ENCODE results near the gene LHPP. TPM values are rescaled to one million over a fixed set of nuclear protein-coding genes. Genes with fewer than 3 reads are reported as not detected.
"Not testable (repeated sequence)": the region's sequence is repeated elsewhere in the genome, so short reads cannot be mapped to it uniquely, and the experiment has no call there.

Gene LHPP
- total RNA-seq: 19.9 TPM

DNA sequence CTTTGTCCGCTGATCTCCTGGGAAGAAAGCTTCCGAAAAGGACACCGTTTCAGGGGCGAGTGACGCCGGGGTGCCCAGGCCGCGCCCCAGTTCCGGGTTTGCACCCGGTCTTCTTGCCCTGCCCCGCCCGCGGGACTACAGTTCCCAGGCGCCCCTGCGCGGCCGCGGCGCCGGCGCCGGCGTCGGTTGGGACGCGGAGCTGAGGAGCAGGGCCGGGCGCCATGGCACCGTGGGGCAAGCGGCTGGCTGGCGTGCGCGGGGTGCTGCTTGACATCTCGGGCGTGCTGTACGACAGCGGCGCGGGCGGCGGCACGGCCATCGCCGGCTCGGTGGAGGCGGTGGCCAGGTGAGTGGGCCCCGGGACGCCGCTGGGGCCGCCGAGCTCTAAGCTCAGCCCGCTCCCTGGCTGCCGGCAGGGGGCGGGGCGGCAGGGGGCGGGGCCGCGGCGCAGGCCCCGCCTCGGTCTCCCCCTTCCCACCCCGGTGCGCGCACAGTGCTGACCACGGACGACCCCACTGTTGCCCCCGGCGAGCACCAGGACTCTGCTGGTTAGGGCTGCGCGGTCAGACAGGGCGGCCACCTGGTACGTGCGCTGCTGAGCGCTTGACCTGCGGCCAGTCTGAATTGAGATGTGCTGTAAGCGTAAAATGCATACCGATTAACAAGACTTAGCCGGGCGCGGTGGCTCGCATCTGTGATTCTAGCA is at the start of gene LHPP:
TSS of gene LHPP (plus strand) at position 182 of the 706 bp plus-strand sequence. CDS start at position 222, 40 bp downstream.
- peak; percentile 76 to 83 (median 83) for DNase-seq (ENCODE audit: low read depth in 2 of 3, low spot score in 2 of 3)

DNA sequence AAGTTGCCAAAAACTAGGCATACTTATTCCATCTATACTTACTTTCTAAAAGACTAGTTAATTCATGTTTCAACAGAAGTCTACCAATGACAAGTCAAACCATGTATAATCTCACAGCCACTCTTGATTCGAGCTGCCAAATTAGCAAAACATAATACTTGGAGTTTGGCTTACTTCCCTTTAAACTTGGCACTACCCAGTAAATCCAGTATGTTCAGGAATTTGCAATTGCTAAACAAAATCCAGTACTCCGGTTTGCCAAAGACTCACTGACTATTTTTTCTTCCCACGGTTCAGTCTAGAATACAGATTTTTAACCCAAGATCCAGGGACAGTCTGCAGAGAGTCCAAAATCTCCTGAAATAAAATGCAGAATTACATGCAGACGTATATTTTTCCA is 47.5 kb upstream of the LHPP start:
- DNase-seq (ENCODE audit: low read depth in 2 of 3, low spot score in 2 of 3): no peak

DNA sequence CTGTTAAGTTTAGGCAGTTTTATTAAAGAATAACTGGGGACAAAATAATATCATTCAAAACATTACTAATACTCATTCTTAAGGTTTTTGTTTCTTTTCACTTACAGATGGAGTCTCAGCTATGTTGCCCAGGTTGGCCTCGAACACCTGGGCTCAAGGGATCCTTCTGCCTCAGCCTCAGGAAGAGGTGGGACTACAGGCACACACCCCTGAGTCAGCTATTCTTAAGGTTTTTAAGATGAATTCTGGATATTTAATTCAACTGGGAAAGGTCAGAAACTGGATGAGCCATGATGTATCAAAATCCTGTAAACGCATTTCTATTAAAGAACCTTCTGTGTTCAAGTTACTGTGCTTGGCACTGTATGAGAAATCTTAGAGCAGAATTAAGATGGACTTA is 46.4 kb upstream of the LHPP start:
- no peak for DNase-seq (ENCODE audit: low read depth in 2 of 3, low spot score in 2 of 3)

GRCh38 chr10:124416733-124417132 is 44.9 kb upstream of the LHPP start:
- no peak for DNase-seq (ENCODE audit: low read depth in 2 of 3, low spot score in 2 of 3)

DNA sequence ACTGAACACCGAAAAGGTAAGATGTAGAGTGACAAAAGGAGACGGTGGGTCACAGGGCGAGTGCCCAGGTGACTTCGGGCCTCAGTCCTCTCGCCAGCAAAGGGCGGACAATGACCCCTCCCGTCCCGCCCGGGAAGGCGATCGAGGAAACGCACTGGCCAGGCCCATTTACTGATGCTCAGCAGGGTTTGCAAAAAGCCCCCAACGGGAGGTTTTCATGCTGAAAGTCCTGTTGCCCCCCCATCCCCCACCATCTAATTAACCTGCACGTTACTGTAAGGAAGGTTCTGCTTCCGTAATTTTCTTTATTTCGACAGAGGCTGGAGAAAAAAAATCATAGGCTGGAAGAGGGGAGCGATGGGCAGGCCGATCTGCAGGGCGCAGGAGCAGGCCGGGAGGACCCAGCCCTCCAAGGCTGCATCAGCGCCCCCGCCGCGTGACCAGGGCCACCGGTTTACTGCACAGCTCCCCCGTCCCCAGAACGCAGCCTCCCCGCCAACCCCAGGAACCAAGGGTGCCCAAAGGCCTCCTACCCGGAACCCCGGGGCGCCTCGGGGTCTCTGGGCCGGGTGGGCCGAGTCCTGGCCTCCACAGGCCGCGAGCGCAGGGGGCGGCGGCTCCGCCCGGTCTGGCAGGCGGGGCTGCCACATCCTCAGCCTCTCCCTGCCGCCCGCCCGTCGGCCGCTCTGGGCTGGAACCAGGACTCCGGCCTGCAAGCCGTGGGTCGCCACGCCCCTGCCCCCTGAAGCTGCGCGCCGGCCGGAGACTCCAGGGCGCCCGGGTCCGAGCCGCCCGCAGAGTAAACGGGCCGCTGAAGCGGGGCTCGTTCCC is 43.5 kb upstream of the LHPP start:
- DNase-seq (ENCODE audit: low read depth in 2 of 3, low spot score in 2 of 3): peak in 2 of 3 donors; percentile 62 to 68

DNA sequence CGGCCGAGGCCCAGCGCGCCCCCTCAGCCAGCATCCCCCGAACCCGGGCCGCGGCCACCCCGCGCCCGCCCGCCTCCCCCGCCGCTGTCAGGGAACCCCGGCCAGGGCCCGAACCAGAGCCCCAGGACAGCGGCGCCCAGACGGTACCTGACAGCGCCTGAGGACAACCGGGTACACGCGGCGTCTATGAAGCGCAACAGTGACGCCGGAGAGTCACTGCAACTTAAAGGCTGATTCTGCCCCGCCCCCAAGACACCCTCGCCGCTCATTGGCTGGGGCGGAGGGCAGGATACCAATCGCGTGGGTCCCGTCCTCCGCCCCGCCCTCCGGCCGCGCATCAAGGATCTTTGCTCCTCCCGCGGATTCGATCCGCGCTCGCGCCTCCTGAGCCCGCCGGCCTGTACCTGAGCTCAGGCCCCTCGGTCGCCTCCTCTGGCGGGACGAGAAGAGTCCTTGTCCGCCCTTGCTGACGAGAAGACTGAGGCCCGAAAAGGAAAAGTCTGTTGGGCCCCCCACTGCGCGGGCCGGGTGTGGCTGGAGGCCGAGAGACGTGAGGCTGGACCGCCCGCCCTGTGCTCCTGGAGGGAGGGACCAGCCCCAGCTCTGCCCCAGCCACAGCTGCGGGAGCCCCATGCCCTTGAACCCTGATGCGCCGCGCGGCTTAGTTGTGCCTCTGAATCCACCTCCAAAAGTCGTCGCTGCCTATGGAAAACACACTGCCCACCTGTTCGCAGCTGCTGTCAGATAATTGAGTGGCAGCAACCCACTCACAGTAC is 42.7 kb upstream of the LHPP start, which contains the start of gene OAT:
TSS of gene OAT (minus strand) at position 198 of the 776 bp plus-strand sequence. CDS start 6,752 bp downstream, outside the sequence.
- DNase-seq (ENCODE audit: low read depth in 2 of 3, low spot score in 2 of 3): peak; percentile 96 to 97 (median 96)

DNA sequence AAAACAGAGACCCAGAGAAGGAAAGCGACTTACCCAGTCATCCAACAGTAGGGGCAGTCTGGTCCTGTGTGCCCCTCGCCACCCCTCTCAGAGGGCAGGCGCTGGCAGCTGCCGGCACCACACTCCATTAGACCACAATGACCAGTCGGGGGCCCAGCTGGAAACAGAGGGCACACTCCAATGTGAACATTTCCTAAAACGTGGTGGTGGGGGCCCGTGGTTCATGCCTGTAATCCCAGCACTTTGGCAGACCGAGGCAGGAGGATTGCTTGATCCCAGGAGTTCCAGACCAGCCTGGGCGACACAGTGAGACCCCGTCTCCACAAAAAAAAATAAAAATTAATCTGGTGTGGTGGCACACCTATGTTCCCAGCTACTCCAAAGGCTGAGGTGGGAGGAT is 42.0 kb upstream of the LHPP start:
- no peak for DNase-seq (ENCODE audit: low read depth in 2 of 3, low spot score in 2 of 3)

DNA sequence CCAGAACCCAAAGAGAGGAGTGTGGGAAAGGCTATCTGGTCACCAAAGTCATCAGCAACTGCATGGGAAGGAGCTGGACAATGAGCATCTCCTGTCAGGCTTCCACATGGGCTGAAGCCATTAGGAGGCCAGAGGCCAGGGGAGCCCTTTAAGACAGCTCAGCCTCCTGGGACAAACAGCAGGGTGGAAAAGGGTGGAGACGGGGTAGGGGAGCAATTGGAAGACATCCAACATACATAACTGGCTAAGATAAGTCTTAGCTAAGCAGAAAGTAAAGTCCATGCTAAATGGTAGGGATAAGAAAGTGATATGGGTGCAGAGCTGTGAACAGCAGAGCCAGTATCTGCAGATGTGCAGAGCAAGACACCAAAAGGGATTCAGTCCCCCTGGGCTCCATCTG is 41.4 kb upstream of the LHPP start:
- no peak for DNase-seq (ENCODE audit: low read depth in 2 of 3, low spot score in 2 of 3)

- no peak for DNase-seq (ENCODE audit: low read depth in 2 of 3, low spot score in 2 of 3)
Measured at GRCh38 chr10:124422742-124423141, 38.9 kb upstream of the LHPP start.

- DNase-seq (ENCODE audit: low read depth in 2 of 3, low spot score in 2 of 3): peak in 1 of 3 donors; percentile 23
Measured at GRCh38 chr10:124423813-124424212, 37.8 kb upstream of the LHPP start.

- DNase-seq (ENCODE audit: low read depth in 2 of 3, low spot score in 2 of 3): no peak
Measured at GRCh38 chr10:124425227-124425962, 36.2 kb upstream of the LHPP start.

GRCh38 chr10:124428207-124428777 is 33.3 kb upstream of the LHPP start:
- DNase-seq (ENCODE audit: low read depth in 2 of 3, low spot score in 2 of 3): no peak

DNA sequence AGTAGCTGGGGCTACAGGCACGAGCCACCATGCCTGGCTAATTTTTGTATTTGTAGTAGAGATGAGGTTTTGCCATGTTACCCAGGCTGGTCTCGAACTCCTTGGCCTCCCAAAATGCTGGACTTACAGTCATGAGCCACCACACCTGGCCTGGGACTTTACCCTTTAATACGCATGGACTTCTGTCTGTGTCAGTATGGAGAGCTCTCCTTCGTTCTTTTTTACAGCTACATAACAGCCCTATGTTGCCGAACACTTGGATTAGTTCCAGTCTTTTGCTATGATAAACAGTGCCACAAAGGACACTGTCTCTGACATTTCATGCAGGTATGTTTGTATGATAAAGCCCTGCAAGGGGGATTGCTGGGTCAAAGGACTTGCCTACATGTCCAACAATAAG is 32.0 kb upstream of the LHPP start:
- DNase-seq (ENCODE audit: low read depth in 2 of 3, low spot score in 2 of 3): no peak

DNA sequence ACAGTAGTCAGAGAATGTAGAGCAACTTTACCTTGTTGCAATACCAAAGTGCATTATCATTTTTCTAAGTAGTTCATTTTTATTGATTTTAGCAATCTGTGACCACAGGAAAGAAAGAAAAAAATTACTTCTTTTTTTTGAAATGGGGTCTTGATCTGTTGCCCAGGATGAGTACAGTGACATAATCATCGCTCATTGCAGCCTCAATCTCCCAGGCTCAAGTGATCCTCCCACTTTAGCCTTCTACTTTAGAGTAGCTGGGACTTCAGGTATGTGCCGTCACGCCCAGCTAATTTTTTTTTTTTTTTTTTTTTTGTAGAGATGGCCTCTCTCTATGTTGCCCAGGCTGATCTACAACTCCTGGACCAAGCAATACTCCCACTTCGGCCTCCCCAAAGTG is 31.5 kb upstream of the LHPP start:
- DNase-seq (ENCODE audit: low read depth in 2 of 3, low spot score in 2 of 3): no peak

- no peak for DNase-seq (ENCODE audit: low read depth in 2 of 3, low spot score in 2 of 3)
Measured at GRCh38 chr10:124433461-124433860, 28.2 kb upstream of the LHPP start.

DNA sequence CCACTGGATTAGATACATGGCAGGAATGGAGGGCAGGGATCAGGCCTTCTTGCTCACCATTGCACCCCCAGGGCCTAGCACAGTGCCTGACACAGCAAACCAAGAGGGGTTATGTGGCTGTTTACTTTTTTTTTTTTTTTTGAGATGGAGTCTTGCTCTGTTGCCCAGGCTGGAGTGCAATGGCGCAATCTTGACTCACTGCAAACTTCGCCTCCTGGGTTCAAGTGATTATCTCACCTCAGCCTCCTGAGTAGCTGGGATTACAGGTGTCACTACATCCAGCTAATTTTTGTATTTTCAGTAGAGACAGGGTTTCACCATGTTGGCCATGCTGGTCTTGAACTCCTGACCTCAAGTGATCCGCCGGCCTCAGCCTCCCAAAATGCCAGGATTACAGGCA is 25.9 kb upstream of the LHPP start:
- DNase-seq (ENCODE audit: low read depth in 2 of 3, low spot score in 2 of 3): not testable (repeated sequence)

GRCh38 chr10:124436191-124436638 is 25.4 kb upstream of the LHPP start:
- no peak for DNase-seq (ENCODE audit: low read depth in 2 of 3, low spot score in 2 of 3)

GRCh38 chr10:124441694-124442093 is 19.9 kb upstream of the LHPP start:
- not testable (repeated sequence) for DNase-seq (ENCODE audit: low read depth in 2 of 3, low spot score in 2 of 3)

DNA sequence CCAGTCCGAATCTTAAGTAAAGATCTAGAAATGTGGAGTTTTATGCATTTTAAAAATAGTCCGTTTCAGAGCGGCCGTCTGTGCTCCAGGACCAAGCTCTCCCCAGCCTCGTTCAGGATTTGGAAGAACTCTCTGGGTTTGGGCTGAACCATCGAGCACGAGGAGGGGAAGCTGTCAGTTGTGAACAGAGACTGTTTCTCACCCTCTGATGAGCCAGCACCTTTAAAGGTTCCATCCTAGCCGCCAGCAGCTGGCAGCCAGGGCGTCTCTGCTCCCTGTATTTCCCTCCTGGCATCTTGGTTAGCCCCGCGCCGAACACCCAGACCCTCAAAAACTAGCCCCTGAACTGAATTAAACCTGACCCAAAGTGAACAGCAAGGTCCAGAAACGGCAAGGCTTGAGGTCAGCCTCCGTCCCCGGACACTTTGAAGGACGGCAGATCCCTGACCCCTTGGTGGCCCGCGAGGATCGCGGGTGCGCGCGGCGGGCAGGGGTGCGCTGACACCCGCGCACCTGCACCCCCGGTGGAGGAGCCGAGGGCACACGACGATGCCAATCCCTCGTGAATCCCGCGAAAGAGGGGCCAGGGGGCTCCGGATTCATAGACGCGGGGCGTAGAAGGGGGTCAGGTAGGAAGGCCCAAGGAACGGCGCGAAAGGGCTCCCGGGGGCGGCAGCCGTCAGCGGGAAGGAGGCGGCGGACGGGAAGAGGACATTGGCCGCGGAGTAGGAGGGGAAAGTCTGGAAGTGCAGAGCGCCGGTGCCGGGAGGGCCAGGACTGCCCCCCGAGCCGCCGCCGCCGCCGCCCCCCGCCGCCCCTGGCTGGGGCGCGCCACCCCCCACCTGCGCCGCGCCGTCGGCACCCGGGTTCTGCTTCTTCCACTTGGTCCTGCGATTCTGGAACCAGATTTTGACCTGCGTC is 14.5 kb upstream of the LHPP start:
- DNase-seq (ENCODE audit: low read depth in 2 of 3, low spot score in 2 of 3): no peak

Data from hematopoietic multipotent progenitor cell (in vitro differentiated cells).